Hematopoietic multipotent progenitor cell treated with erythropoietin and hydrocortisone succinate and interleukin-3 and kit ligand, for 17 days (in vitro differentiated cells): ENCODE results near the gene SMAD5.

Experiments
- DNase-seq: peaks from one replicate; pipeline ENCODE4 v3.0.0-alpha.2; 2015; ENCODE audit warnings: low spot score

Gene SMAD5

DNA sequence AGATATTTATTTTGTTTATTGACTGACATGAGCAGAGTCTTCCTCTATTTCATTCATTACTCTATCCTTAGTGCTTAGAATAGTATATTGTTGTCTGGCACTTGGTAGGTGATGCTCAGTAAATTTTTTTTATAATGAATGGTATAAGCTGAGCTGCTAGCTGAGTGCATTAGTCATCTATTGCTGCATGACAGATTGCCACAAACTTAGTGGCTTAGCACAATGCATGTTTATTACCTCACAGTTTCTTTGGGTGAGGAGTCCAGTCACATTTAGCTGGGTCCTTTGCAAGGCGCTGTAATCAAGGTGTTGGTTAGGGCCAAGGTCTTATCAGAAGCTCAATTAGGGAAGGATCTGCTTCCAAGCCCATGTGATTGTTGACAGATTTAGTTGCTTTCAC, 23.1 kb downstream of the SMAD5 start:
- no peak for DNase-seq

DNA sequence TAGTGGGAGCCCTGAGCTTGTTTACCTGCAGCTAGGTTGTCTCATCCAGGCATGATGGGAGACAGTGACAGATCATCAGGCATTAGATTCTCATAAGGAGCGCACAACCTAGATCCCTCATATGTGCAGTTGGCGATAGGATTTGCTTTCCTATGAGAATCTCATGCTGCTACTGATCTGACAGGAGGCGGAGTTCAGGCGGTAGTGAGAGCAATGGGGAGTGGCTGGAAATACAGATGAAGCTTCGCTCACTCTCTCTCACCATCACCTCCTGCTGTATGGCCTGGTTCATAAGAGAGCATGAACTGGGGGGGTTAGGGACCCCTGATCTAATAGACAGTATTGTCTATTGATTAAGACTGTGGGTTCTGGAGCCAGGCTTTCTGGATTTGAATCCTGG, 24.9 kb downstream of the SMAD5 start:
- DNase-seq: no peak

DNA sequence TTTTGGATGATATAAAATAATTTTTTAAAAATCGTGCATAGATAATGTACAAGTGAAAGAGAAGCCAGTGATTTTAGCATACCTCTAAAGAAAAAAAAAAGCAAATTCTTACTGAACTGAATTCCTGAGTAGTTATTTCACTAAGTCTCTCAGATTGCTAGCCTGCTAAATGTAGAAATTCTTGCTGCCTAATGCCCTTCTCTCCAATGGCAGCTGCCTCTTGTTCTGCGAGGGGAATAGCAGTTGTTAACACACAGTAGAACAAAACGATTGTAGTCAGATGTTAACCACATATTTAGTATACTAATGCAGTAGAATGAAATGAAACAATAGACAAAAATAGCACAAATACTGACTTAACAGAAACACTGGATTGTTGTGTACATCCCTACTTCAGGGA, 26.8 kb downstream of the SMAD5 start:
- no peak for DNase-seq

DNA sequence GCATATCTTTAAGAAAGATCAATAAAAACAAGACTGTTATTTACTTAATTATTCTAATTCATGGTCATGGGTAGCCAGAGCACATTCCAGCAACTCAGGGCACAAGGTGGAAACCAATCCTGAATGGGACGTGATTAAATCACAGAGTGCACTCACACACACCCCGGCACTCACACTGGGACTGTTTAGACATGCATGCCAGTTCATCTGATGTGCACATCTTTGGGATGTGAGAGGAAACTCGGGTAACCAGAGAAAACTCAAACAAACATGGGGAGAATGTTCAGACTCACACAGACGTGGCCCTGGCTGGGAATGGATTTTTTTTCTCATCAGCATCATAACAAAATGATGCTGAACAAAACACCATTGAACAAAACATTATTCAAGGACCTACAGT, 29.4 kb downstream of the SMAD5 start:
- DNase-seq: no peak

DNA sequence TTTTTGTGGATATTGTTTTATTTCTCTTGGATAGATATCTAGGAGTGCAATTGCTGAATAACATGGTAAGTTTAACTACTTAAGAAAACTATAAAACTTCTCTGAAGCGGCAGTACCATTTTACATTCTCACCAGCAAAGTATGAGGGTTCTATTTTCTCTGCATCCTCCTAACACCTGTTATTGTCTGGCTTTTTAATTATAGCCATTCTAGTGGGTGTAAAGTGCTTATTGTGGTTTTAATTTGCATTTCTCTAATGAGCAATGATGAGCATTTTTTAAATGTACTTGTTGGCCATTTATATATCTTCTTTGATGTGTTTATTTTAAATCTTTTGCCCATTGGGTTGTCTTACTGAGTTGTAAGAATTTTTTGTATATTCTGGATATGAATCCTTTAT, 31.6 kb downstream of the SMAD5 start:
- no peak for DNase-seq

DNA sequence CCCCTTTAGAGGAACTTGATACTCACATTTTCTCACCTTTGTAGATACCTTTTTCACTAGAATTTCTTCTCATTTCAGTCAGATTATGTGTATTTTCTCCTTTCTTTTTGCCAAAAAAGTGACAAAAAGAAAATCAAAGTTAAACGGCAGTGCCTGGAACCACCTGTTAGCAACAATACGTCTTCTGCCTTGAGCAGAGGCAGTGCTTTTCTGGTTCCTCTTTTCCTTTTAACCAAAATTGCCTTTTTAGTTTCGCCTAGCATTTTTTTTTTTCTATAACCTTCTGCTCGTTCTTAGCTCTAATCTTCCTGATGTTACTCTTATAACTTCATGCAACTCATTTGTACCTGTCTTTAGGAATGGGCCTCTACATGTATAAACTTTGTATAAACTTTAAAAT, 34.3 kb downstream of the SMAD5 start:
- DNase-seq: no peak

DNA sequence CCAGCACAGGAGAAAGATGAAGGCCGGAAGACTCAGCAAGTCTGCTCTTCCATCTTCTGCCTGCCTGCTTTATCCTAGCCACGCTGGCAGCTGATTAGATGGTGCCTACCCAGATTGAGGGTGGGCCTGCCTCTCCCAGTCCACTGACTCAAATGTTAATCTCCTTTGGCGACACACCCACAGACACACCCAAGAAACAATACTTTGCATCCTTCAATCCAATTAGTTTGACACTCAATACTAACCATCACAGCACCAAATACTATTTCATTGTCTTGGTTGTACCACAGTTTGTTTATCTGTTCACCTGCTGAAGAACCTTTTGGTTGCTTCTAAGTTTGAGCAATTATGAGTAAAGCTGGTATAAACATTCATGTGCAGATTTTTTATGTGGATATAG, 36.6 kb downstream of the SMAD5 start:
- DNase-seq: no peak

DNA sequence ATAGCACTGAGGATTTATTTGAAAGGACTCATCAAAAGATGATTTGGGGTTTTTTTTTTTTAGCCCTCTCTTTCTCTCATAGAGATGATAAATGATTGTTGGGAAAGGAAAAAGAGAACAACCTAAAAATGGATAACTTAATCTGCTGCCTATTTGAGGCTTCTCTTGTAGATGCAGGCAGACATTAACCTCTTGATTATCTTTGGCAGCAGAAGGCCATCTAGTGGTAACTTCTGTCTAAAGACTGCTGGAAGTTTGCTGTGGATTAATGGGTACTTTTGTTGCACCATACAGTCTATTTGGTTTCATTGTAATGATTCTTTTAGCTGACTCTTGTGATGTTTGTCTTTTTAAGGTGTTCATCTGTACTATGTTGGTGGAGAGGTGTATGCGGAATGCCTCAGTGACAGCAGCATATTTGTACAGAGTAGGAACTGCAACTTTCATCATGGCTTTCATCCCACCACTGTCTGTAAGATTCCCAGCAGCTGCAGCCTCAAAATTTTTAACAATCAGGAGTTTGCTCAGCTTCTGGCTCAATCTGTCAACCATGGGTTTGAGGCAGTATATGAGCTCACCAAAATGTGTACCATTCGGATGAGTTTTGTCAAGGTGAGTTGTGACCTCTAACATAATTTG, 41.5 kb downstream of the SMAD5 start:
- peak; percentile 42 for DNase-seq

DNA sequence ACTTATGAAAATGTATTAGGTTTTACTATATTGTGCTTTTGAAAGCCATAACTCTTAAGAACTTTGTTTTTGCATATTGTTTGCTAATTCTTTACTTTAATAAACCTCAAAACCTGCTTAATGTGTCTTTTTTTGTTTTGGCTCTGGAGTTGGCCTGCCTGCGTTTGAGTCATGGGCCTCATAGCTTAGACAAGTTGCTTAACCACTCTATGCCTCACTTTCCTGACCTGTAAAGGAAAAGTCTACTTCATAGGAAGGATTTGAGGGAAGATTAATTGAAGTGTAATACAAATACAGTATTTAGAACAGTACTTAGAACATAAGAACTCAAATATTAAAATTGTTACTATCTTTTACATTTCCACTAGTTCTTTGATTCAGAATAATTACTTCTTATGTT, 50.0 kb downstream of the SMAD5 start:
- no peak for DNase-seq

DNA sequence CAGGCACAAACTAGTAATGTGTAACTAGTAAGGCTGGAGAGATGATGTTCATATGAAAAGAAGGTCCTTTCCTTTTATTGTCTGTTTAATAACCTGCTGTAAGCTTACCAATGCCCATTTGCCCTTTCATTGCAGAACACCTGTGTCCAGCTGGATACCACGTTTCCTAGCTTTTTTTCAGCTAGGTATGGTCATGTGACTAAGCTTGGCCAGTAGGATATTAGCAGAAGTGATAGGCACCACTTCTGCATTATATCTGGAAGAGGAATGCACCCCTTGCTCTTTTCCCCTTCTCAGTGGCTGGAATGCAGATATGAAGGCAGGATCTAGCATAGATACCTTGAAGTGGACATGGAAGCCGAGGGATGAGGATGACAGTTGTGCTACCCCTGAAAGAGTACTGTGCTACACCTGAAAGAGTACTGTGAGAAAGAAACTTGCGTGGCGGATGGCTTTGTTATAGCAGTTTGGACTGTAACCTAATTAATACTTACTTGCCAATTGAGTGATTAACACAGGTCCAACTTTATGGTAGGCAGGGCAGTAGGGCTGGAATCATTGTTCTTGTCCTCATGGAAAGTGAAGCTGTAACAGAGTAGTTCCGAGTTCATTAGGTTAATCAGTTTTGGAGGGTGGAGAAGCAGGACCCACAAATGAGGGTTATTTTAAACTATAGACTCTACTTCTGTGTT, 53.5 kb downstream of the SMAD5 start:
- DNase-seq: no peak

DNA sequence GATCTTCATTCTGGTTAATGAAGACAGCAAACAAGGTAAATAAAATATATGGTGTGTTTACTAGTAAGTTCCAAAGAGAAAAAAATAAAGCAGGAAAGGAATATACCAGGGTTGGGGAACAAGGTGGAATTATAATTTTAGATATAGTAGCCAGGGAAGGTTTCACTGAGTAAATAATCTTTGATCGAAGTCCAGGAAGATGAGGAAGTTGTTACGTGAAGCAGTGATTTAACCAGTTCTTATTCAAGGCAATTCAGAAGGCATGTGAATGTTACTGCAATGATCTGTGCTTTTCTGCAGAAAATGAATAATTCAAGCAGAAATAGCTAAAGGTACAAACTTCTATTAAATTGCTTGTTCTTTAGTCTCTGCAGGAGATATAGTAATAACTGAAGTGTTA, 54.2 kb downstream of the SMAD5 start:
- no peak for DNase-seq

DNA sequence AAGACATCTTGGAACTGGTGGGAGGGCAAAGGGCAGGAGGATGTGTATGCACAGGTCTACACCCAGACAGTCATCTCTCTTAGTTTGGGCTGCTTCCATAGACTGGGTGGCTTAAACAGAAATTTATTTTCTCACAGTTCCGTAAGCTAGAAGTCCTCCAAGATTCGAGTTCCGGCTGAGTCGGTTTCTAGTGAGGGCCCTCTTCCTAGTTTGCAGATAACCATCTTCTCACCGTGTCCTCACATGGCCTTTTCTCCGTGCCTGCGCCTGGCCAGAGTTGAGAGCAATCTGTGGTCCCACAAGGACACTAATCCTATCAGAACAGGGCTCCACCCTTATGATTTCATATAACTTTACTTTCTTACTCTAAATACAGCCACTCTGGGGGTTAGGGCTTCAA, 56.2 kb downstream of the SMAD5 start:
- no peak for DNase-seq

DNA sequence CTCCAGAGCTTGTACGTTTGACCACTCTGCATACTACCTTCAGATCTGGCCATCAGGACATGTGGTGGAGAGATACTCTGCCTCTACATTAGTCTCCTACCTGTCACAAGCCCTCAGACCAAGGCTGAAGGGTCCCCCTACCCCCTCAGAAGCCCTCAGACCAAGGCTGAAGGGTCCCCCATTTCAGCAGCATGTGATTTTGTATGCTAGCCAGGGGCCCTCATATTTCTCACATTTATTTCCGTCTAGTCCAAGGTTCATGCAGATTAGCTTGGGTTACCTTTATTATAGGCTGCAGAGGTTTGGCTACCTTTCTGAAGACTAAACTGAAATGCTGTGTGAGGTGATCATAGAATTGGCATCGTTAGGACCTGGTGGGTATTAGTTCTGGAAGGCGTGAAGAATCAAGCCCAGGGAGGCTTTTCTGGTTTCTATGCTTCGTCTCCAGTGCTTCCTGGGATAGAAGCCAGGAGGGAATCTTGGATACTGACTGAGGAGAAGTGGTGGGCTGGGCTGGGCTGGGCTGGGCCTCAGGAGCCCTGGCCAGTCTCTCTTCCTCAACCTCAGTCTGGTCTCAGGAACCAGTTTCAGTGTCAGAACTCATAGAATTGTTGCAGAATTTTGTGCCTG, 57.6 kb downstream of the SMAD5 start:
- no peak for DNase-seq

DNA sequence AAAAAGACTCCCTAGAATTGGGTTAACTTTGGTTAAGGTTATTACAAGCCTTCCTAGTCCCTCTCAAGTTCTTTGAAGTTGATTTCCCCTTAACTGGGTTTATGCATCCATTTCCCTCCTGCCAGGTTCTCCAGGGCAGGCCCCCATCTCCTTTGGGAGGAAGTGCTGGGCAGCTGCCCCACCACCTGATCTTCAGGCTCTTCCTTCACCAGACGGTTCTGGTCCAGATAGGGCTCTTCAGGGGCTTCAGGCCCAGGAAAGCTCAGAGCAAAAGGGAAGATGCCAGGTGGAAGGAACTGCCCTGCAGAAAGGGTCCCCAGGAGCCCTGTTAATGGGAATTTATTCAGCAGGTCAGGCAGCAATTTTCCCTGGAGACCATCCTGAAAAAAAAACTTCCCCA, 58.3 kb downstream of the SMAD5 start:
- DNase-seq: no peak

DNA sequence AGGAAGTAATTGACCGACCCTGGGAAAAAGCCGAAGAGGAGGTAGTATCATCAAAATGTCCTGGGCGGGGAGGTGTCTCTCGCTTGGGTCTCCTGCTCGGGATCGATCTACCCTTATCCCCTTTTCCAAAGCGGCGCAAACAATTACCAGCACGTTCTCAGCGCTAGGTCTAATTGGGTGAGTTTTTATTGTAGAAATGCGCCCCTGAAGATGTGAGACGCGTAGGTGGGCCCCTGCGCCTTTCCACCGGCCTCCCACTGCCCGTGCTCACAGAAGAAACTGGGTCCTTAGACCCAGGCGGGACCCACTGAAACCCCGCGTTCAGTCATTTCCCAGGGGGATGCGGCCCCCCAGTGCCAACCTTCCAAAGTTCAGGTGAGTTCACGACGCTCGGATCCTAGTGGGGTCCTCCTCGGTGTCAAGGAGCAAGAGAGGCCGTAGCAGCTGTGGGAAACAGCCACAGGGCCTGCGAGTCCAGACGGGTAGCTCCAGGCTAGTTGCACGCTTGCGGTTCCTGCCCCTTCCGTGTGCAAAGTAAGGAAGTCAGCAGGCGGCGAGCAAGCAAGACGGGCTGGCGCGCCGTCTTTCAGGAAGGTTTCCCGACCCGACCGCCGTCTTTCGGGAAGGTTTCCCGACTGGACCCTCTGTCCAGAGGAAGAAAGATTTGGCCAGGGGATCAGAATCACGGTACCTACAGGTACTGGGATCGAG, 58.8 kb downstream of the SMAD5 start:
- no peak for DNase-seq

DNA sequence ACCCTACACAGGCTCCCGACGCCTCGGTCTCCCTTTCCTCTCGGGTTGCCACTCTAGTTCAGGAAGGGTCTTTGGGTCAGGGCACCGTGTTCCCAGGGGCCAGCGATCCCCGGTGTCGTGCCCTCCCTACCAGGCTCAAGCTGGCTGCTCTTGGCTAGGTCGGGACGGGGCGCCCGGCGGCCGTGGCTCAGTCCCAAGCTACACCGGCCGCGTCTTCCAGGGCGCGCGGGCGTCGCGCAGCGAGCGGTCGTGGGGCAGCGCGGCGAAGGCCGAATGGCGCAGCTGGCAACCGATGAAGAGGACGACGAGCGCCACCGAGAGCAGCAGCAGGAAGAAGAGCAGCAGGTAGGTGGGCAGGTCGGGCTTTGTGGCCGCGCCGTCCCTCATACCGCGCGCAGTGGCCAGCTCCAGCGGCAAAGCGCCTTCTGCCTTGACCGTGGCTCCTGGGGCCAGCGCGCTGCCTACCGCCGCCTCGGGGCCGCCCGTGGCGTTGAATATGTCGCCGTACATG, 59.4 kb downstream of the SMAD5 start:
- DNase-seq: no peak

DNA sequence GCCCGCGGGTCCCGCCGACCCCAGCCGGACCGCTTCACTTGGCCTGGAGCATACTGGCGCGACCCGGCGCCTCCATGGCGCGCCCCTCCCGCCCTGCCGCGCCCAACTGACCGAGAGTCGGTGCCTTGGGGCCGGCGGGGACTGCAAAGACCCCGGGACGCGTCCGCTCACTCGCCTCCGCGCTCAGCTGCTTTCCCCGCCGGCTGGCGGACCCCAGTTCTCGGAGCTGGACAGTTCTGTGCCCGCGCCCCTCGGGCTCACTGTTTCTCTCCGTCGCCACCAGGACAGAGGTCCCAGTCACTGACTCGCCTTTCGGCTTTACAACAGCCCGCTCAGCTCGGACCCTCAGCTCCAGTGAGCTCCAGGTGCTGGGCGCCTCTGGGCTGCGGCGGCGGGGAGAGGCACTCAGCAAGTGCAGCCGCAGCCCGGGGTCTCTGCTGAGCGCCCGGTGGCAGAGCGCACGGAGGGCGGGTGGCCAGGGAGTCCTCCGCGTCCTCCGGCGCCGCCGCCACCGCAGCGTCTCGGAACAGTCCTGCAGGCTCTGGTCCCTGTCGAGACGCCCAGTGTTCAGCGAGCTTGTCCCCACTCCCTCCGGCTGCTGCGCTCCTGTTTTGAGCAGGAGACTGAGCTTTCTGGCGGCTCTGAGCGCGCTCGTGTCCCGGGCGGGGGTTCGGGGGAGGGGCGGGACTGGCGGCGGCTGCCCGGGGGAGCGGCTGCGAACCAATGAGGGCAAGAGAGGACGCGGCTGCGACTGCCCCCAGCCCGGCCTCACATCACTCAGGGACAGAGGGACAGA, 60.1 kb downstream of the SMAD5 start, which contains the start of gene SMIM32:
SMIM32 (minus strand) TSS at position 637 of the 796 bp plus-strand sequence. CDS start 638 bp downstream, outside the sequence.
- DNase-seq: no peak

DNA sequence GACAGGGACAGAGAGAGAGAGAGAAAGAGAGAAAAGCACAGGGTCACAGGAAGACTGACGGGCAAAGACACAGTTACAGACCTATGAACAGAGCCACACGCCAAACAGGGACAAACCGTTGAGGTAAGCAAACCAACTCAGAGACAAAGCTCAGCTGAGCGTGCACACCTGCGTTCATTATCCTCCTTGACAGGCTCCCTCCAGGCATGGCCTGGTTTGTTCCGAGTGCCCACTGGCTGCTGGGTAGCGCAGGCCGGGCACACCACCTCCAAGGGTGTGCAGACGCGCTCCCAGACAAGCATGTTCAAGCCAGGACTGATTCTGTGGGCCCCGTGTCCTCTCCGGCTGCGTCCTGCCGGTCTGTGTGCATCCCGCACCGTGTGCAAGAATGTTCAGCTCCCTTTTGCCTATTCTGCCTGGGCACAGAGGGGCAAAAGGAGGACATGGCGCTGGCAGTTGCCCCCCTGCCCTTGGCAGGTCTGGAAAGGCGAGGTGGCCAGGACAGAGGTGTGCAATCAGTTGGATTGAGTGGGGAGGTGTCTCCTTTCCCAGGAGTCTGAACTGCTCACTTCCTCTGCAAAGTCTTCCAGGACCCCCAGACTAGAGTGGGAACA, 60.8 kb downstream of the SMAD5 start:
- no peak for DNase-seq

DNA sequence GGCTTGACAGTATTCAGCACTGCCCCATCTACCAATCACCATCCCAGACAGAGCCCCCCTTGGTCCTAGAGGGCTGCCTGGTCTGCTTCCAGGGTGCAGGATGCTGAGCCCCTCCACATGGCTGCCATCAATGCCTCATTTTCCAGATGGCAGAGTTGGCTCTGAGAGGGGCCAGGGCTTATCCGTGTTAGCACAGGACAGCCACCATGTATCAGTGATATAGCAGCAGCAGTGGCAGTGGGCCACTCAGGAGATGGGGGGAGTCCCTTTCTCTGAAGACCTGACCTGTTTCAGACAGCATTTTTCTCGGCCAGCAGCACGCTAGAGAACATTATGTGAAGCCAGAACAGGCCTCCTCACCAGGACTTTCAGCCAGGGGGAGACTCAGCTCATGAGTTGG, 61.9 kb downstream of the SMAD5 start:
- no peak for DNase-seq

DNA sequence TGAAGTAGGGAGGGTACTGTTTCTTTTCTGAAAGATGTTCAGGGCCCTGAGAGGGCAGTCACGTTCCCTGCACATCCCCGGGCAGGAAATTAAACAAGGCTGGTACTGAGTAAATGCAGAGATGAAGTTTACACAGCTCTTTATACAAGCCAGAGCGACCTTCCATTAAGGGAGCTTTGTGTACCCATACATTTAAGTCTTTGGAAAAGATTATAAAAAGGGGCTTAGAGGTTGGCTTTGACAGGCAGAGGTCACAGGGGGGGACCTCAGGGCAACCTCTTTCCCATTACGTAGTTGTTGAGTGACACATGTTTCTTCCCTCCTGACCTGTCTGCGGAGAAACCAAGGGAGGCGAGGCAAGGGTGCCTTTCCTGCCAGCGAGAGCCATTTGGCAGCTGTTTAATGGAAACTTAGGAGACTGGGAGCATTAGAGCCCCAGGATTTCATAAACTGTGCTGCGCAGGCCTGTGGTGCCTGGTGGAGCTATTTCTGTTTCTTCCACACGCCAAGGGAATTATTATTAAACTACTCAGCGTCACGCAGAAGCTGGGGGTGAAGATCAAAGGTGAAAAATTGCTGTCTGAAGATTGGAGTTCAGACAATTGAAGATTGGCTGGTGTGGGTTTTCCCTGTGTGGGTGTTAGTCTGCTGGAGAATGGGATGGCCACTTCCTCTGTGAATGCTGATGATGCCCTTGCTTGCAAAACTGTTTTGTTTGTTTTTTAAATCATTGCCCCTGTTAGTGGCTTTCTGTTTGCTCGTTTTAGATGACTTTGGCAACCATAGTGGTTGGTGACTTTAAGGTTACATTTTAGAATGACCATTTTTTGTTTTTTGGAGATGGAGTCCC, 63.6 kb downstream of the SMAD5 start:
- no peak for DNase-seq
